Prostate gland (tissue), 1 donor: ENCODE results near the gene SCN7A.

ENCODE experiments used
- POLR2A ChIP-seq: fragments of 450-650 bp; IDR thresholded peaks from one replicate; pipeline ENCODE4 v1.6.1; 2016; ENCODE audit warnings: antibody characterized with exemption, mild to moderate bottlenecking
- POLR2AphosphoS5 ChIP-seq: sonication (generic); formaldehyde crosslinking; IDR thresholded peaks from one replicate; pipeline ENCODE4 v1.6.1; 2017; ENCODE audit warnings: antibody characterized with exemption

GRCh38 chr2:166468124-166469024 is 25.7 kb downstream of the SCN7A start:
- no peak for TF ChIP-seq POLR2A
- no peak for TF ChIP-seq POLR2AphosphoS5
